Activated CD8-positive, alpha-beta memory T cell treated with anti-CD3 and anti-CD28 coated beads, Interleukin-2, amount 50 U/mL, for 1 hour (primary cell): Measurements from ENCODE around the gene KRTAP10-9.

Experiments
- DNase-seq: peaks from one replicate; pipeline ENCODE4 v3.0.0-alpha.2; 2020; ENCODE audit errors: extremely low read depth

Gene KRTAP10-9

GRCh38 chr21:44664691-44665090 lies 37.8 kb downstream of the KRTAP10-9 start:
- DNase-seq: no peak

DNA sequence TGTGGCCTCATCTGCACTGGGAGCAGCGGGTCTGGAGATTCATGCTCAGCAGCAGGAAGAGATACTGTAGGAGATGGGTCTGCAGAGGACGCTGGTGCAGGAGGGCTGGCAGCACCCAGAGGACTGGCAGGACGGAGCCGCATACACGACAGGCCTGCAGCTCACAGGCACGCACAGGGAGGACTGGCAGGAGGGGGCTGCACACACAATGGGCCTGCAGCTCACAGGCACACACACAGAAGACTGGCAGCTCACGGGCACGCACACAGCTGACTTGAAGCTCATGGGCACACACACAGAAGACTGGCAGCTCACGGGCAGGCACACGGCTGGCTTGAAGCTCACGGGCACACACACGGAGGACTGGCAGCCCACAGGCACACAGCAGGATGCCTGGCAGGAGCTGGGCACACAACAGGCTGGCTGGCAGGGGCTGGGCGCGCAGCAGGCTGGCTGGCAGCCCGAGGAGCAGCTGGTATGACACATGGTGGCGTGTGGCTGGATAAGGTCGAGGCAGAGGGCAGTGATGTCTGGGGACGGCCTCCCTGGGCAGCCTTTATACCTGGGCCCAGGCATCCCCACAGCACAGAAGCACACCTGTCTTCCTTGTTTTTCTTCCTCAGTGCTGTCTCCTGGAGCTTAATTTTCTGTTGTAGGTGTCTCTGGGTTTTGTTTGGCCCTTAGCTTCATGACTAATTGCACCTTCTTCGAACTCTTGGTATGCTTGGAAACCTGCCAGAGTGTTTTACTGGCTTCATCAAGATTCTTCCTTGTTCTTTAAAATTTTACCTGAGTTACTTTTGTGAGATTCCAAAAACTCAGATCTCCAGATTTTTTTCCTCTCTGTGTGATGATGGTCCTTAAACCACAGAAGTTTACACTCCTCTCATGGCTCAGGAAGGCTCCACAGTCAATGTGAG lies 39.8 kb downstream of the KRTAP10-9 start, which contains the start of gene KRTAP12-2:
KRTAP12-2 (minus strand) TSS at position 527 of the 920 bp plus-strand sequence; CDS start at position 486, 41 bp downstream.
- DNase-seq: no peak

DNA sequence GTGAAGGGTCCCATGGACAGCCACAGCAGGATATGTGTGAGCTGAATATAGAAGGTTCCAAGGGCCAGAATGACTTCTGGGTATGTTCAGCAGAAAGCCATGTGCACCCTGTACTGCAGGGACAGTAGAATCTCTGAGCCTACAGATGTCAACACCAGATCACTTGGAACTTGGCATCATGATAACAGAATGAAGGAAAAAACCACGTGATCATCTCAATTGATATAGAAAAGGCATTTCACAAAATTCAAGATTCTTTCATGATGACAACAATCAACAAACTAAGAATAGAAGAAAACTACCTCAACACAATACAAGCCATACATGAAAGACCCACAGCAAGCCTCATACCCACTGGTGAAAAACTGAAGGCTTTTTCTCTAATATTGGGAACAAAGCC lies 40.7 kb downstream of the KRTAP10-9 start:
- no peak for DNase-seq

DNA sequence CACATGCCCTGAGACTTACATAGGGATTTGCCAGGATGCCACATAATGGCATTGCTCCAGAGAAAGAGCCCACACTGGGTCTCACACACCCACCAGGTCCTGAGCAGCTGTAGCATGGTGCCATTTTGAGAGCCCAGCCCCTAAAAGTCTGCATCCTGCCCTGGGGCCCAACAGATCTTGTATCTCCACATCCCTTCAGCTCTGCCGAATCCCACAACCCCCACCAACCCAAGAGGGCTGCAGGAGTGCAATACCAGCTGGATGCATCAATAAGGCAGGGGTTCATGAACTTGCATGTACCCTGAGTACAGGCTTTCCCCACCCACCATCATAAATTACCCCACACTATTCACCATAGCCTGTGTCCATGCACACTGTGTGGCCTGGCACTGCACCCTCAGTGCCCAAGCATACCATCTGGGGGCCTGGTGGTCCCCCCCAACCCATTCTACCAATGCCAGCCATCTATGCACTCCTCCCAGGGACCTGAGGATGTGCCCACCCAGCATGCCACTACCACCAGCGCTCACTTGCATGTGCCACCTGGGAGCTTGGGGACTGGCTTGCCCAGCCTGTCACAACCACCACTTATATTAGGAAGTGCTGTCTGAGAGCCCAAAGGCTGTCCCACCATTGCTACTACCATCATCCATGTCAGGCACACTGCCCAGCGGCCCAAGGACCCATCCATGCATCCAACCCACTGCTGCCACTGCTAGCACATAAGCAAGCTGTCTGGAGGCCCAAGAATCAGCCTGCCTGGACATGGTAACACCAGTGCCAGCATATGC lies 43.9 kb downstream of the KRTAP10-9 start:
- DNase-seq: no peak

DNA sequence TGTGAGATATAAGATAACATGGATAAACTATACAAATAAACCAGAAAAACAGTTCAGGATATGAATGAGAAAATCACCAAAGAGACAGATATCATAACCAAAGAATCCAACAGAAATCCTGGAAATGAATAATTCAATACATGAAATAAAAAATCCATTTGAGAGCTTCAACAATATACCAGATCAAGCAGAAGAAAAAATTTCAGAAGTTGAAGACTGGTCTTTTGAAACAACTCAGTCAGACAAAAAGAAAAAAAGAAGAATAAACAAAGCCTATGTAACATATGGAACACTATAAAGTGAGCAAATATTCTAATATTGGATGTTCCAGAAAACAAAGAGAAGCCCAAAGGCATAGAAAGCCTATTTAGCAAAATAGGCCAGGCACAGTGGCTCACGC lies 45.0 kb downstream of the KRTAP10-9 start:
- DNase-seq: no peak

DNA sequence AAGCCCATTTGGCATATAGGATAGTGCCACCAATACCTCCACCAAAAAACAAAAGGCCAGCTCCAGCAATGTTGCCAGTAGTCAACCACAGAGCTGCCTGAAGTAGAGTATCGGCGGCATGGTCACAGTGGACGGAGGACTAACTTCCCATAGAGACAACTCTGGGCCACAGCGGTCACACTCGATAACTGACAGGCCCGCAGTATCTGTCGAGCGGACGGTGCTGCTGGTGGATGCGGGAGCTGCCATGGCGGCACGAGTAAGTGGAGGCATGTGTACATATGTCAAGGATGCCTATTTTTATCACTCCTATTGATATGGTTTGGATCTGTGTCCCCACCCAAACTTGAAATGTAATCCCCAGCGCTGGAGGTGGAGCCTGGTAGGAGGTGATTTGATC lies 51.0 kb downstream of the KRTAP10-9 start:
- no peak for DNase-seq
